GM18499 (cell line): ENCODE measurements around the gene SLC9A9.

Experiments
- ATAC-seq: cut with Tn5 transposase; IDR thresholded peaks from one replicate; pipeline ENCODE4 v1.9.1; 2021; ENCODE audit warnings: moderate number of reproducible peaks; ENCODE audit not compliant: insufficient read depth, unreplicated experiment

SLC9A9 gene

GRCh38 chr3:143576568-143577270 lies 271.5 kb downstream of the SLC9A9 start:
- ATAC-seq, result no peak

GRCh38 chr3:143574933-143575332 lies 273.3 kb downstream of the SLC9A9 start:
- ATAC-seq, result no peak

DNA sequence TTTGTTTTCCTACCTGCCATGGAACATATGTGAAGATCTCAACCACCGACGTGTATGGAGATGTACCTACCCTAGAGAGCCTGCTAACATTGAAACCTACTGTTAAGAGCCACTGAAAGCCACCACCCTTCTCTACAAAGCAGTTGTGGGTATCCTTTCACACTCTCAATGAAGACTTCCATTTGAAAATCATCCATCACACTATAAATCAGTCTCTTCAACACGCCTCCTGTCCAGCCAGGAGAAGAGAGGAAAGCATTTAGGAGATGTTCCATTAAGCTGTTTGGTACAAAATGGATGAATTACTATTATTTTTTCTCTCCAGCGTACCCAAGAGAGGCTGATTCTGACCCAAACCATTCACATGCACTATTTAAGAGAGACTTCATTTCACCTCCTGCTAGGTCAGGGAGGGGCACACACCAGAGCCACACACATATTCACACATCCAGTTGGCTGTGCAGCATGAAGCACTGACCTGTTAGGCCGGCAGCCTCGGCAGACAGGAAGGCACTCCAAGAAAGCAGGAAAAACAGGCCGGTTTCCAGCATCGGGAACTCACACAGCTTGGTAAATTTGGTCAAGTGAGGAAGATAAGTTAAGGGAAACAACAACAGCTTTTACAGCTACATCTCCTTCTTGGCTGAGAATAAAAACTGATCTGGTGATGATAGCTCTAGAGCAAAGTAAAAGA lies 274.5 kb downstream of the SLC9A9 start:
- no peak for ATAC-seq

DNA sequence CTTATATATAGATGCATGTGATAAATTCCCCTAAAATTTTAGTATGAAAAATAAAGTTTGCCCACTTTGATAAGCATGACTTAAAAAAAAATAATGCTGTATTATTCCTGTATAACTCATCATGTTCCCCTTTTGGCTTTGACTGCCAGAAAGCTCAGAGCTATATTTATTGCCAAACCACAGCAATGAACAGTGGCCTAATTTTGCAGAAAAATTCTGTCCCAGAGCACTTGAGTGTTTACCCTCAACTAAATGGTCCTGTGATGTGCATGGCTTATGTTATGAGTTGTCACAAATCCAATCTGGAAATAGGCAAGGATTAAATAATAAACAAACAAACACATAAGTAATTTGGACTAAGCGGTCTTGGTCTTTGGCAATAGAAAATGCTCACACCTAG lies 276.7 kb downstream of the SLC9A9 start:
- ATAC-seq, result no peak

DNA sequence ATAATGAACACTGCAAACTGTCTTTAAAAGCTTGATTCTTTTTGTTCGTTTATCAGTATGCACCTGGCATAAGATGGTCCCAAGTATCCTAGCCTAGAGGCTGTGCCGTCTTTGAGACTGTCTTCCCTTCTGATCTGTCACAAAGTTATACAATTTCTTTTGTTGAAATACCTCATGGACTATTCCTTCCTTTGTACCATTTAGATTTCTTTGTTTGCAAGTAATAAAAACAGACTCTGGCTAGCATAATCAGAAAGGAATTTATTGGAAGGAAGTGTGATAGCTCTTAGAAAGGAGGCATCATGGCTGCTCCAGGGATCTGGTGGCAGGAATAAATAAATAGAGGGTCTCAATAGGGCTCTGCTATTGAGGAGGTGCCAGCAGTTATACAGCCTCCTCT lies 280.4 kb downstream of the SLC9A9 start:
- ATAC-seq, result no peak

- no peak for ATAC-seq
Observed at GRCh38 chr3:143565951-143566350, 282.3 kb downstream of the SLC9A9 start.

DNA sequence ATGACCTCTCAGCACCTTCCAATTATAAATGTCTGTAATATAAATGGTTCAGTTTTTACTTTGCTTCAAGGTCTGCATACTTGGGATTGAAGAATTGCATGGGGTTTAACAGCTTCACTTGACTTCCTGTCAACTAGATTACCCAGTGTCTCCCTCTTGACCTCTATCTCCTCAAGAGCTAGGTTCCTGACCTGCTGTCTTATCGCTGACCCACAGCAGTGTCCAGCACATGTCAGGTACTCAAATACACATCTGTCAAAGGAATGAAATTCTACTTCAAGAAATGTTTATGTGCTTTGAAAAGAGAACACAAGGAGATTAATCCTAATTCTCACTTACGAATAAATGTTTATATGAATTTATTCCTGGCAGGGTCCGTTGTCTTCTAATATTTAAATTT lies 284.5 kb downstream of the SLC9A9 start:
- ATAC-seq, result no peak

DNA sequence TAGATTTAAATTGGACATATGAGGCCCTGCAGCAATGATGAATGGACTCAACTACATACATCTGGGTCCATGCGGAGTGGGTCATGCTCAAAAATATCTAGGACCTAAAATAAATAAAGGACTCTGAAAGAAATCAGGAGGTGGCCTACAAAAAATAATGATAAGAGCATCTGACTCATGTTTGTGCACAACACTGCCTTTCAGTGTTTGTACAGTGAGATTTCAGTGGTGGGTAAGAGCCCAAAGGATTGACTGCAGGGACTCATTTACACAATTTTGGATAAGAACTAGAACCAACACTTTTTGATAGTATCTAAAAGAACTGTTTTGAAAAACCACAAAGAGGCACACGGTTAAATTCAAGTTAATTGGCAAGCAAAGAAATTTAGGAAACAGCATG lies 285.5 kb downstream of the SLC9A9 start:
- no peak for ATAC-seq

- ATAC-seq, result no peak
Observed at GRCh38 chr3:143559296-143559695, 289.0 kb downstream of the SLC9A9 start.

GRCh38 chr3:143552851-143553250 lies 295.4 kb downstream of the SLC9A9 start:
- no peak for ATAC-seq

DNA sequence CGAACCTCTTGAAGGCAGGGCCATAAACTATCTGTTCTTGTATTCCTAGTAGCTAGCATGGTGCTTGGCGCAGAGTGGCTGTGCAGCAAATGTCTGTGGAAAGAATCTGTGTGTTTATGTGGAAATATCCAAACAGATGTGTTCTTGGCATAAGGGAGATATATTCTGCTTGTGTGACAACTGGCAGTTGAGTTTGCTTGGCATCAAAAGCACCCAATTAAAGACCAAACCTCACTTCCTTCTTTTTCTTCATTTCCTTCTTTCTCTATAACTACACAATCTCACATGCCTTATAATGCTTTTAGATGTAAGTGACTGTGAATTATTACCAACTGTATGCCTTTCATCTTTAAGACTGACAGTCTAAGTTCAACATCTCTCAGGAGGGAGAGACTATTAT lies 296.5 kb downstream of the SLC9A9 start:
- ATAC-seq, result no peak

GRCh38 chr3:143548861-143549497 lies 299.3 kb downstream of the SLC9A9 start:
- ATAC-seq, result no peak

- no peak for ATAC-seq
Observed at GRCh38 chr3:143548393-143548792, 299.9 kb downstream of the SLC9A9 start.

GRCh38 chr3:143538577-143538981 lies 309.7 kb downstream of the SLC9A9 start:
- no peak for ATAC-seq

DNA sequence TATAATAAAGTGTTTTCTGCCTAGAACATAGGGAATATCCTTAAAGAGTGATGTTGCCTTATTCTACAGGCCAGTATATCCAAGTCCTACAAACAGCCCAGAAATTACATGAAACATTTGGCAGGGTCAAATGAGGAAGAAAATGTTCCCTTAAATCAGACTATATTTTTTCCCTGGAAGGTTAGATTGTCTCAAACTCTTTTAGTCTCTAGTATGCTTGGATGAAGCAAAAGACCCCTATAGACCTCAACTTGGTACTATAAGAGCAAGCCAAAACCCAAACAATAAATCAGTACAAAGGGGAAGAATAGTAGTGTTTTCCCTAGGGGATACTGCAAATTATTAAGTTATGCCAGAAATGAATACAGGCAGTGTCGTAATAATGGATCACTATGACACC lies 310.2 kb downstream of the SLC9A9 start:
- no peak for ATAC-seq

- ATAC-seq, result no peak
Observed at GRCh38 chr3:143536817-143537535, 311.3 kb downstream of the SLC9A9 start.

- peak; percentile 94 for ATAC-seq
Observed at GRCh38 chr3:143535994-143536784, 312.1 kb downstream of the SLC9A9 start.

DNA sequence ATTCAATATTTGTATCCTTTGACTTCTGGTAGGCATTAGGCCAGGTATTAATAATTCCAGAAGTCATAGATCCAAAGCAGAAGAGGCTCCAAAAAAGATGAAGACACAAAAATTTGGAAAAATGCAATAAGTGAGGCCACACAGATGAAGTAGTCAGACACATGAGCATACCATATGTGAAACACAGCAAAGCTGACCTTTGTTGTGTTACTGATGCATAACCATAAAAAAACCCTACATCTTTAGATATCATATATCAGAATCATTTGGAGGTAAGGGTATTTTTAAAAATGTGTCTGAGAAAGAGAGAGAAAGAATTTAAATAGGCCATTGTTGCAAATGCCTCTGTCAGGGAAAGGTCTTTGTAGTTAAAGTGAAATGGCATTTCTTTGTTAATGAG lies 314.9 kb downstream of the SLC9A9 start:
- no peak for ATAC-seq

DNA sequence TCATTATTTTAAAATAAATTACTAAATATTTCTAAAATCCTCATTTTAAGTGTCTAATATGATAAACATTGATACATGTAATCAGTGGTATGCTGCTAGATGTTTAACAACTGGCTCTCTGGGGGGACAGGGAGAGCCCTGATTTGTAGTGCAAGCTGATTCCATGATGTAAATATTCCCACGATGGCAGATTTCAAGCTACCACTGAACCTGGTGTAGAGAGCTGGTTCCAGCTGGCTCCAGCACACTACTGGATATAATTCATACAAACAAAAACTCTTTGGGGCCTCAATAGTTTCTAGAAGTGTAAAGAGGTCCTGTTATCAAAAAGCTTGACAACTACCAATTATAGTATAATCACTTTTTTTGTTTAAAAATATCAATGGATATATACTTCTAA lies 316.2 kb downstream of the SLC9A9 start:
- no peak for ATAC-seq

- ATAC-seq, result no peak
Observed at GRCh38 chr3:143531101-143531500, 317.2 kb downstream of the SLC9A9 start.
